ENCODE measurements around the gene SLC22A15.

- TF ChIP-seq CTCF (IDR thresholded peaks at IDR 0.05 in 2 of 3, conservative IDR thresholded peaks at IDR 0.05 in 1 of 3; ENCODE audit: control insufficient read depth in 2 of 3, extremely low read depth in 1 of 3, insufficient read depth in 1 of 3, low read depth in 3 of 3, low read length in 3 of 3): no peak
- TF ChIP-seq NFIC (IDR thresholded peaks at IDR 0.05; ENCODE audit: low read depth, low read length): no peak
- no peak for TF ChIP-seq FOXK2 (IDR thresholded peaks at IDR 0.05)
- no peak for TF ChIP-seq SMC3 (IDR thresholded peaks at IDR 0.05; ENCODE audit: borderline replicate concordance, low read length)
- no peak for TF ChIP-seq POLR2A (IDR thresholded peaks at IDR 0.05; ENCODE audit: low read depth, low read length)
- TF ChIP-seq FOXM1 (IDR thresholded peaks at IDR 0.05; ENCODE audit: low read depth, low read length): no peak
- no peak for TF ChIP-seq ZBTB33 (IDR thresholded peaks at IDR 0.05)
- no peak for TF ChIP-seq SP1 (IDR thresholded peaks at IDR 0.05; ENCODE audit: low read depth, low read length)
- no peak for TF ChIP-seq JUNB (IDR thresholded peaks at IDR 0.05)
- TF ChIP-seq TBL1XR1 (IDR thresholded peaks at IDR 0.05; ENCODE audit: low read depth, low read length): no peak
- TF ChIP-seq, protein P1, sequence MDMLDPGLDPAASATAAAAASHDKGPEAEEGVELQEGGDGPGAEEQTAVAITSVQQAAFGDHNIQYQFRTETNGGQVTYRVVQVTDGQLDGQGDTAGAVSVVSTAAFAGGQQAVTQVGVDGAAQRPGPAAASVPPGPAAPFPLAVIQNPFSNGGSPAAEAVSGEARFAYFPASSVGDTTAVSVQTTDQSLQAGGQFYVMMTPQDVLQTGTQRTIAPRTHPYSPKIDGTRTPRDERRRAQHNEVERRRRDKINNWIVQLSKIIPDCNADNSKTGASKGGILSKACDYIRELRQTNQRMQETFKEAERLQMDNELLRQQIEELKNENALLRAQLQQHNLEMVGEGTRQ (IDR thresholded peaks at IDR 0.05; ENCODE audit: borderline replicate concordance, low read depth, low read length): no peak
- no peak for TF ChIP-seq POLR2AphosphoS5 (IDR thresholded peaks at IDR 0.05; ENCODE audit: low read length)
- no peak for TF ChIP-seq E2F4 (IDR thresholded peaks at IDR 0.05; ENCODE audit: low read depth, low read length)
Observed at GRCh38 chr1:116076831-116077230, 100.5 kb downstream of the SLC22A15 start.

All from GM12878 (cell line).